Smooth muscle cell (in vitro differentiated cells): Measurements from ENCODE around the gene PET117. TPM values are rescaled to one million over a fixed set of nuclear protein-coding genes. Genes with fewer than 3 reads are reported as not detected.

Experiments
- DNase-seq: peaks from one replicate; lab custom pipeline; 2025; ENCODE audit not compliant: unreplicated experiment; lab: John Stamatoyannopoulos, UW
- H2AFZ ChIP-seq: fragments of 200-600 bp; sonication (generic); 2 replicates; pipeline ENCODE4 v1.6.0; 2016; ENCODE audit warnings: antibody characterized with exemption, low read depth, mild to moderate bottlenecking
- H3F3A ChIP-seq: fragments of 200-600 bp; sonication (generic); 2 replicates; pipeline ENCODE4 v1.6.0; 2017; ENCODE audit warnings: antibody characterized with exemption, low read depth
- H3K27ac ChIP-seq: fragments of 200-600 bp; sonication (generic); 2 replicates; pipeline ENCODE4 v1.5.1; 2016; ENCODE audit warnings: low read depth, mild to moderate bottlenecking
- H3K27me3 ChIP-seq: fragments of 200-600 bp; sonication (generic); 2 replicates; pipeline ENCODE4 v1.6.1; 2016; ENCODE audit warnings: low read depth, mild to moderate bottlenecking
- H3K36me3 ChIP-seq: fragments of 200-600 bp; sonication (generic); 2 replicates; pipeline ENCODE4 v1.5.1; 2016; ENCODE audit warnings: low read depth
- H3K4me1 ChIP-seq: fragments of 200-600 bp; sonication (generic); 2 replicates; pipeline ENCODE4 v1.5.1; 2016; ENCODE audit warnings: low read depth
- H3K4me2 ChIP-seq: fragments of 200-600 bp; sonication (generic); 2 replicates; pipeline ENCODE4 v1.6.0; 2016; ENCODE audit warnings: mild to moderate bottlenecking
- H3K4me3 ChIP-seq: fragments of 200-600 bp; sonication (generic); 2 replicates; pipeline ENCODE4 v1.5.1; 2016; ENCODE audit warnings: mild to moderate bottlenecking
- H3K79me2 ChIP-seq: fragments of 200-600 bp; sonication (generic); 2 replicates; pipeline ENCODE4 v1.6.0; 2016; ENCODE audit warnings: low read depth, mild to moderate bottlenecking
- H3K9ac ChIP-seq: fragments of 200-600 bp; sonication (generic); 2 replicates; pipeline ENCODE4 v1.6.0; 2016; ENCODE audit warnings: low read depth
- H3K9me3 ChIP-seq: fragments of 200-600 bp; sonication (generic); replicated peaks from 2 replicates; pipeline ENCODE4 v1.5.1; 2016; ENCODE audit warnings: low read depth
- H4K20me1 ChIP-seq: fragments of 200-600 bp; sonication (generic); 2 replicates; pipeline ENCODE4 v1.6.0; 2016; ENCODE audit warnings: low read depth
- WGBS: methylation state at CpG from one replicate; pipeline ENCODE4 v1.1.7; 2016; ENCODE audit warnings: low lambda C conversion rate; 5-methylcytosine and 5-hydroxymethylcytosine counted together
- polyA plus RNA-seq: library from polyadenylated mRNA; unstranded; fragments of >200 nt; fragmentation: Nextera tagmentation; extraction: Ambion mirVana; gene quantifications from 2 replicates; pipeline ENCODE4 v1.2.1, GENCODE V29; 2016
- small RNA-seq: library from RNA; depleted of rRNA; stranded (forward); fragments of <200 nt; gene quantifications from one replicate; pipeline ENCODE3, GENCODE V24; 2014
- total RNA-seq: library from RNA; depleted of rRNA; stranded (reverse); fragments of >200 nt; gene quantifications from 2 replicates; pipeline ENCODE4 v1.2.3, GENCODE V29; 2014
- TF ChIP-seq, protein P1 (sequence below): fragments of 200-600 bp; sonication (generic); IDR thresholded peaks from 2 replicates; pipeline ENCODE4 v1.5.1; 2017; ENCODE audit warnings: borderline replicate concordance, mild to moderate bottlenecking, antibody characterized with exemption; ENCODE audit not compliant: insufficient read depth, poor library complexity, severe bottlenecking

The PET117 gene
- total and polyA plus RNA-seq, 2 experiments from 2014 or later = 8.6 to 9.6 TPM

DNA sequence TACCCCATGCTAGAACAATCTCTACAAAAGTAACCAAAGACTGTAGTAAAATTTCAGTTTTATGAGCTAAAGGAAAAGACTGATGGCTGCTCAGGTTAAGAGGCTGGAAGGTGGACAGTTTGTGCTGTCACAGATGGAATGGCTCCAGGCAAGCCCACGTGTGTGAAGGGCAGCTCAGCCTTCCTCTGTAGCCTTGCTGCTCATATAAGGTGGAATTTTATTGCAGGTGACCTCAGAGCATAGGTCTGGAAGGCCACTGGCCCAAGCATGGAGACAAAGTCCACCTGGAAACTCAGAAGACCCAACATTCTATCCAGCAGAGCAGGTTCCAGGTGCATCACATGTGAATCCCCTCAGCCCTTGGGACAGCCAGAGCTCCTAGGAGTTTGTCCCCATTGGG, 53.6 kb downstream of the PET117 start:
- H3K9me3 ChIP-seq = no peaks in the 10 kb centered on the region
- DNase-seq = no peak
- TF ChIP-seq, protein P1, sequence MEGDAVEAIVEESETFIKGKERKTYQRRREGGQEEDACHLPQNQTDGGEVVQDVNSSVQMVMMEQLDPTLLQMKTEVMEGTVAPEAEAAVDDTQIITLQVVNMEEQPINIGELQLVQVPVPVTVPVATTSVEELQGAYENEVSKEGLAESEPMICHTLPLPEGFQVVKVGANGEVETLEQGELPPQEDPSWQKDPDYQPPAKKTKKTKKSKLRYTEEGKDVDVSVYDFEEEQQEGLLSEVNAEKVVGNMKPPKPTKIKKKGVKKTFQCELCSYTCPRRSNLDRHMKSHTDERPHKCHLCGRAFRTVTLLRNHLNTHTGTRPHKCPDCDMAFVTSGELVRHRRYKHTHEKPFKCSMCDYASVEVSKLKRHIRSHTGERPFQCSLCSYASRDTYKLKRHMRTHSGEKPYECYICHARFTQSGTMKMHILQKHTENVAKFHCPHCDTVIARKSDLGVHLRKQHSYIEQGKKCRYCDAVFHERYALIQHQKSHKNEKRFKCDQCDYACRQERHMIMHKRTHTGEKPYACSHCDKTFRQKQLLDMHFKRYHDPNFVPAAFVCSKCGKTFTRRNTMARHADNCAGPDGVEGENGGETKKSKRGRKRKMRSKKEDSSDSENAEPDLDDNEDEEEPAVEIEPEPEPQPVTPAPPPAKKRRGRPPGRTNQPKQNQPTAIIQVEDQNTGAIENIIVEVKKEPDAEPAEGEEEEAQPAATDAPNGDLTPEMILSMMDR = no peak
- no peak overlapping the region for H3K4me3 ChIP-seq
- H3K27me3 ChIP-seq = no peaks in the 10 kb centered on the region
- 87% methylated on average over 1 of the region's 1 CpG for WGBS
- H3F3A ChIP-seq = no peaks in the 10 kb centered on the region
- no peak overlapping the region for H2AFZ ChIP-seq
- H4K20me1 ChIP-seq = no peaks in the 10 kb centered on the region
- no peak overlapping the region for H3K9ac ChIP-seq
- no peak overlapping the region for H3K4me2 ChIP-seq
- no peaks in the 10 kb centered on the region for H3K4me1 ChIP-seq
- H3K36me3 ChIP-seq = no peaks in the 10 kb centered on the region
- no peak overlapping the region for H3K27ac ChIP-seq
- no peaks in the 10 kb centered on the region for H3K79me2 ChIP-seq

Small RNA genes lying within 50 kb of the gene (small RNA-seq; reads per million reads assigned to genes)
- gene RF00019 (not detected), gene RNU7-137P (not detected)

Other genes with a start within 250 kb of the PET117 start
- gene SNX5, start 169.1 kb upstream of the PET117 start, total RNA-seq = 92.3 and 100 TPM in 2 replicates
- gene SNX5, start 169.1 kb upstream of the PET117 start, polyA plus RNA-seq = 46.3 and 49.8 TPM in 2 replicates
- gene MGME1, start 168.8 kb upstream of the PET117 start, total RNA-seq = 16.0 and 18.3 TPM in 2 replicates
- 15.7 and 20.6 TPM in 2 replicates for gene MGME1, start 168.8 kb upstream of the PET117 start, polyA plus RNA-seq
- 1.1 TPM in 1 of 2 replicates, not detected in the other for gene OVOL2, start 79.9 kb upstream of the PET117 start, total RNA-seq
- not detected in 2 replicates for gene OVOL2, start 79.9 kb upstream of the PET117 start, polyA plus RNA-seq
- 7.1 and 14.7 TPM in 2 replicates for gene KAT14, start within 50 bp of the PET117 start, total RNA-seq
- 7.0 and 7.9 TPM in 2 replicates for gene KAT14, start within 50 bp of the PET117 start, polyA plus RNA-seq
- 12.5 and 22.2 TPM in 2 replicates for gene ZNF133, start 150.7 kb downstream of the PET117 start, total RNA-seq
- 14.1 and 22.4 TPM in 2 replicates for gene ZNF133, start 150.7 kb downstream of the PET117 start, polyA plus RNA-seq